GM23338 (cell line): Measurements from ENCODE around the gene RAB27B. TPM values are rescaled to one million over a fixed set of nuclear protein-coding genes. Genes with fewer than 3 reads are reported as not detected.

Experiments used
- CREB1 ChIP-seq: fragments of 250-450 bp; sonication (Bioruptor Pico); IDR thresholded peaks from 2 replicates; pipeline ENCODE4 v1.5.0; 2020; ENCODE audit warnings: low read depth, mild to moderate bottlenecking, moderate library complexity
- CTCF ChIP-seq, 2 experiments: fragments of 200-600 bp in 1 of 2; sonication (generic) in 1 of 2; conservative IDR thresholded peaks; 2 replicates each; pipeline versions ENCODE4 v1.5.1 to v1.6.1; 2016 to 2017; ENCODE audit warnings: antibody characterized with exemption in 2 of 2, low read depth in 2 of 2, mild to moderate bottlenecking in 2 of 2, moderate library complexity in 1 of 2
- EZH2 ChIP-seq: fragments of 200-600 bp; sonication (generic); IDR thresholded peaks from one replicate; pipeline ENCODE4 v1.8.0; 2017; ENCODE audit warnings: antibody characterized with exemption, mild to moderate bottlenecking, low read depth; ENCODE audit not compliant: unreplicated experiment
- EZH2phosphoT487 ChIP-seq: fragments of 200-600 bp; sonication (generic); IDR thresholded peaks from one replicate; pipeline ENCODE4 v1.8.1; 2018; ENCODE audit warnings: antibody characterized with exemption; ENCODE audit not compliant: unreplicated experiment
- NANOG ChIP-seq: IDR thresholded peaks from 2 replicates; pipeline ENCODE4 v1.6.1; 2016; ENCODE audit warnings: antibody characterized with exemption, borderline replicate concordance
- REST ChIP-seq: IDR thresholded peaks from one replicate; pipeline ENCODE4 v1.6.1; 2018; ENCODE audit warnings: antibody characterized with exemption; ENCODE audit not compliant: unreplicated experiment
- ZNF331 ChIP-seq: fragments of 250-450 bp; sonication (Bioruptor Pico); IDR thresholded peaks from 2 replicates; pipeline ENCODE4 v1.5.0; 2020; ENCODE audit warnings: low read depth, mild to moderate bottlenecking, moderate library complexity
- ZNF462 ChIP-seq: fragments of 250-450 bp; sonication (Bioruptor Pico); IDR thresholded peaks from 2 replicates; pipeline ENCODE4 v1.5.0; 2020; ENCODE audit warnings: mild to moderate bottlenecking, moderate library complexity
- polyA plus RNA-seq: library from polyadenylated mRNA; unstranded; fragments of >200 nt; fragmentation: Nextera tagmentation; extraction: Ambion mirVana; gene quantifications from 2 replicates; pipeline ENCODE4 v1.2.1, GENCODE V29; 2016
- total RNA-seq: library from RNA; depleted of rRNA; stranded (reverse); fragments of >200 nt; shearing (Covaris generic); gene quantifications from 2 replicates; pipeline ENCODE4 v1.2.3, GENCODE V29; 2014

RAB27B gene
- total and polyA plus RNA-seq, 2 experiments from 2014 or later: 0.13 to 0.56 TPM

- TF ChIP-seq ZNF462 (CRISPR knock-in tag): no peak
- TF ChIP-seq CTCF (conservative IDR thresholded peaks at IDR 0.05; ENCODE audit: low read depth in 2 of 2): no peak
- TF ChIP-seq CREB1 (CRISPR knock-in tag): no peak
- no peak for TF ChIP-seq ZNF331 (CRISPR knock-in tag)
- no peak for TF ChIP-seq NANOG
- no peak for TF ChIP-seq EZH2phosphoT487
- no peak for TF ChIP-seq EZH2
- TF ChIP-seq REST: no peak
Observed at GRCh38 chr18:54909538-54909937, 81.3 kb downstream of the RAB27B start (continued).
